OCI-LY3 (cell line): ENCODE data around the gene NOXO1.

Experiments used
- CTCF ChIP-seq: fragments of 200-600, 300-600 bp; sonication (generic); IDR thresholded peaks from 2 replicates; pipeline ENCODE4 v1.5.1; 2014; ENCODE audit warnings: antibody characterized with exemption, low read length, low read depth
- EZH2phosphoT487 ChIP-seq: fragments of 200-600 bp; shearing (Covaris generic); IDR thresholded peaks from 2 replicates; pipeline ENCODE4 v1.6.1; 2018; ENCODE audit warnings: antibody characterized with exemption, mixed run types, low read depth

- no peak for TF ChIP-seq CTCF
- no peak for TF ChIP-seq EZH2phosphoT487
Measured at GRCh38 chr16:1976216-1976520, 5.1 kb downstream of the NOXO1 start.
